ENCODE data around the gene POLA2.

POLA2 gene

GRCh38 chr11:65288706-65289536, 27.2 kb downstream of the POLA2 start:
- peak in 2 of 14 donors; percentile 12 to 39 for DNase-seq

- DNase-seq, result peak in 12 of 14 donors; percentile 9 to 79 (median 70)
Observed at GRCh38 chr11:65290448-65291165, 28.8 kb downstream of the POLA2 start.

DNA sequence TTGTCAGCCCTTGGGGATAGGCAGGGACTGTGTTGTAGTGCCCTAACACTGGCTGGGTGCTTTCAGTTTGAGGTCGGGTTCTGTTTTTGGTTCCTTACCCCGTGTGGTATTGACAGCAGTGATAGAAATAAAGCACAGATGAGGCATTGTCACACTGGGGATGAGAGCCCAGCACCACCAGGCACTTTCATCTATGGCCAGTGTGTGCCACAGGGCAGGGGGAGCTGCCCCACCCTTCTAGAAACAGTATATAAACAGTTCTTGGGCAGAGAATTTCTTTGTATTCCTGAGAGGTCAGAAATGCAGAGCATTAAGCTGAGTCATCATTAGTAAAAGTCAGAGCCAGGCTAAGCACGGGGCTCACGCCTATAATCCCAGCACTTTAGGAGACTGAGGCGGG, 29.9 kb downstream of the POLA2 start:
- peak in 11 of 14 donors; percentile 13 to 78 (median 67) for DNase-seq

DNA sequence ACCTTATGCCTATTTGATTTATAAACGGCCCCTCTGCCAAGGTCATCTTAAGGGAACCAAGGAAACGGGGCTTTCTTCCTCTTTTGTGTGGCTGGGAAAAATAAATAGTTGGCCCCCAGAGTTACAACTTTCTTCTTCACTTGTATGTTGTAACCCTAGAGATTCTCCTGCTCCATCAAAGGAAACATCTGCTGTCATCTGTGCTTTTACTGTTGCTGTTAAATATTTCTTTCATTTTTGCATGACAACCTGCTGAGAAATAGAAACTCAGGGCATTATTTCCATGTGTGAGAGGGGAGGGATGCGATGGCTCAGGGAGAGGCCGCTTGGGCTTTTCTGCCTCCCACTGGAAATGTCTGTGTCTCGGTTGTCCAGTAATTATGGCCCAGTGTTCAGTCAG, 31.1 kb downstream of the POLA2 start:
- no peak for DNase-seq

- DNase-seq, result peak in 2 of 14 donors; percentile 42 to 53
Observed at GRCh38 chr11:65293909-65294381, 32.2 kb downstream of the POLA2 start.

DNA sequence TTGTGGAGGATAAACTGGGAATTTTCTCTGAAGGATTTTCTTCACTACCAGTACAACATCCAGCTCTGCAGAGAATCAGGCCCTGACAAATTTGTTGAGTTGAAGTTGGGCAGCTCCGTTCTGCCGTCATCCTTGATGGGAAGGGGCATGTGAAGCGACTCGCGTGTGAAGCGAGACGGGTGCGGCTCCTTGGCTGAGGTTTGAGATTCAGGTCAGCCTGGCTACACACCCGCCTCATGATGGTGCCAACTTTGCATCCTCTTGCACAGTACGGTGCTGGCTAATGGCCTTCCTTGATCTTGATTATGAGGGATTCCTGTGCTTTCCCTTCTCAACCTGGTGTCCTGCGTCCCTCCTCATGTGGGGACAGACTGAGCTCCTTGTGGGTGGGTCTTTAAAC, 33.2 kb downstream of the POLA2 start:
- DNase-seq, result no peak

- no peak for DNase-seq
Observed at GRCh38 chr11:65295571-65296341, 34.0 kb downstream of the POLA2 start.

- DNase-seq, result no peak
Observed at GRCh38 chr11:65297026-65297672, 35.4 kb downstream of the POLA2 start.

GRCh38 chr11:65298131-65298535, 36.4 kb downstream of the POLA2 start:
- peak in 12 of 14 donors; percentile 22 to 76 (median 54) for DNase-seq

DNA sequence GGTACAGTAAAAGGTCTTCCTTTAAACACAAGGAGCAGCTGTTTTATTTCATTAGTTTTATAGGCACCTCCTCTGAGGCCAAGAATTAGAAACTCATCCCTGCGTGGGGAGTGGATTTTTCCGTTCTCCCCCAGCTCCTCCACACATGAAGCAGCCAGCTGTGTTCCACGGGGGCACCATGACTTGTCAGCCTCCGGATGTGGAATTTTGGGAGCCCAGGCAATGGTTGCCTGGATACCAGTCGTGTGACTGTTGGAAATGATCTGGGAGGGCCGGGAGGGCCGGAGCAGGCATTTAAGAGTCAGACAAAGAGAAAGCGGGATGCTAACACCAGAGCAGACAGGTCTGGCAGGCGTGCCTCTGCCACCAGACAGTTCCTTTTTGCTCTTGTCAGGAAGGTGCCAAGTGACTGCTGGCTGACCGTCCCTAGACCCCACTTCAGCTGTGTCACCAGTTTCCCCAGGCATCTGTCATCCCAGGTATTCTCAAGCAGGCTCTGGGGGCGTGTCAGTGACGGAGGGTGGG, 37.0 kb downstream of the POLA2 start:
- peak in 6 of 14 donors; percentile 35 to 61 (median 48) for DNase-seq

DNA sequence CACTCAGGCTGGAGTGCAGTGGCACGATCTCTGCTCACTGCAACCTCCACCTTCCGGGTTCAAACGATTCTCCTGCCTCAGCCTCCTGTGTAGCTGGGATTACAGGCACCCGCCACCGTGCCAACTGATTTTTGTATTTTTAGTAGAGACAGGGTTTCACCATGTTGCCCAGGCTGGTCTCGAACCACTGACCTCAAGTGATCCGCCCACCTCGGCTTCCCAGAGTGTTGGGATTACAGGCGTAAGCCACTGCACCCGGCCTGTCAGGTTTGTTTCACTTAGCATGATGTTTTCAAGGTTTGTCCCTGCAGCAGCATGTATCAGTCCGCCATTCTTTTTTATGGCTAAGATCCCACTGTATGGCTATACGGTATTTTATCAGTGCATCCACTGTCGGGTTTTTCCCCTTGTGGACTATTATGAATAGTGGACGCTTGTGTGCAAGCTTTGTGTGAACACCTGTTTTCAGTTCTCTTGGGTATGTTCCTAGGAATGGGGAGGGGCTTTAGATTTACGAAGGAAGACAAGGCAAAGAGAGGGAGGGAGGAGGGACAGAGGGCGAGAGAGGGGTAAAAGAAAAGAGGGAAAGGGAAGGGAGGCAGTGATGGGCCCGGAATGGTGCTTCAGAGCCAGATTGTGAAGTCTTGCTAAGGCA, 39.0 kb downstream of the POLA2 start:
- no peak for DNase-seq

DNA sequence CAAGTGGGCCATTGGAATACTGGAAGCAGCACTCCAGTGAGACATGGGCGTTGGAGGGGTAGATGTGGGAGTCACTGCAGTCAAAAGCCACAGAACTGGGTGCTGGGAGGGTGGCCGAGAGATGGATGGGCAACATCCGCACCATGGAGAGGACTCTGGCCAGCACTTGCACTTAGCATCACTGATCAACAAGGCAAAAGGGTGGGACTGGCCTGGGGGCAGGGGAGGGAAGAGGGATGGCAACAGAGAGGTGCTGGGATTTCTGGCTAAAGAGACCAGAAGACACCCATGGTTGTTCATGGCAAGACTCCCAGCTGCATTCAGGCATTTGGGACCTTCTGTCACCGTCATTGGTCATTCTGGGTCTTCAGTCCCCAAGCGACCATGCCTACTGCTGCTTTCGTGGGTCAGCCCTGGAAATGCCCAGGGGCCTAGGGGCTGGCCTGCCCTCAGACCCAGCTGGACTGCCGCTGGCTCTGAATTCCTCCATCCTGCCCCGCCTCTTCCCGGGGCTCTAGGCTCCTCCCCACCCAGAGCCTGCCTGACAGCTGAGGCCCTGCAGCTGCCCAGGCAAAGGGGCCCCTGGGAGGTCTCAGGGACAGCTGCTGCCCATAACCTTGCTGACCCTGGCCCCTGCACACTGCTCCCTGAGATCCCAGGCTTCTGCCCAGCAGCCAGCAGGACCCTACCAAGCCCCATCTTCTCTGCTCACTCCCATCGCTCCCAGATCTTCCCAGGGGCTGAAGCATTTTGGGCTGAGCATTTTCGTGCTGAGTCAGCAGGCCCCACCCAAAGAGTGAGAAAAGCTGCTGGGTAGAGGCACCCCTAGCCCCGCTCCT, 39.9 kb downstream of the POLA2 start:
- DNase-seq, result peak in 4 of 14 donors; percentile 17 to 54 (median 48)

- DNase-seq, result no peak
Observed at GRCh38 chr11:65303555-65303954, 41.8 kb downstream of the POLA2 start.

DNA sequence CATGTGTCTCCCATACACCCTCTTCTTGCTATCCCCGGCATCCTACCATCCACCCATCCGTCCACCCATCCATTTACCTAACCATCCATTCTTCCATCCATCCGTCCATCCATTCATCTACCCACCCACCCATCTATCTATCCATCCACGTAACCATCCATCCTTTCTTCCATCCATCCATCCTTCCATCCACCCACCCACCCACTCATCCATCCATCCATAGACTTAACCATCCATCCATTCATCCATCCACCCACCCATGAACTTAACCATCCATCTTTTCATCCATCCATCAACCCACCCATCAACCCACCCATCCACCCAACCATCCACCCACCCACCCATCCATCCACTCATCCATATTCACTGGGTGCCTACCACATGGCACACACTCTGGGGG, 42.3 kb downstream of the POLA2 start:
- DNase-seq, result no peak

- no peak for DNase-seq
Observed at GRCh38 chr11:65304613-65305012, 42.9 kb downstream of the POLA2 start.

DNA sequence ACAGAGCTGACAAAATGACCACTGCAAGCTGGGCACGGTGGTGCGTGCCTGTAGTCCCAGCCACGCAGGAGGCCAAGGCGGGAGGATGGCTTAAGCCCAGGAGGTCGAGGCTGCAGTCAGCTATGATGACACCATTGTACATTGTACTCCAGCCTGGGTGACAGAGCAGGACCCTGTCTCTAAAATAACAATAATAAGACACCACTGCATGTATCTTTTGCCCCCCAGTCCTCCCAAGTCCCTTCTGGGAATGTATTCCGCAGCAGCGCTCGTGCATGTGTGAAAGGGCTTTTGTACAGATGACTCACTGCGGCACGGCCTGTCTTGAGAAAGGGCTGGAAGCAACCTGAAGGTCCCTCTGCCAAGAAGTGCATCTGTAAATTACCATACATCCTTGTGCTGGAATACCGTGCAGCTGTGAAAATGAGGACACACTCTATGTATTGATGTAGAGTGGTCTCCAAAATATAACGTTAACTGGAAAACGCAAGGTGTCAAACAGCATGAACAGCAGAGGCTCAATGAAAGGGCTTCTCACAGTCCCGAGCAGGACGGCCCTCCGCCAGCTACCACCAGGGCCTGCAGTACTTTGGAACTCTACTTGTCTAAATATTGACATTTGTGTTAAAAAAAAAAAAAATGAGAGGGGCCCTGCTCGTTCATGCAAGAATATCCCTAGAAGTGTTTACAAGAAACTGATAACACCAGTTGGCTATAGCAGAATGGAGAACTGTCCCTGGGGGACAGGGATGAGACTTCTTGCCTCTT, 43.9 kb downstream of the POLA2 start:
- DNase-seq, result no peak

- DNase-seq, result no peak
Observed at GRCh38 chr11:65307298-65308229, 45.8 kb downstream of the POLA2 start.

GRCh38 chr11:65308281-65308891, 46.6 kb downstream of the POLA2 start:
- DNase-seq, result no peak
